HG03342 (cell line): ENCODE results near the gene EREG.

Source experiments
- ATAC-seq: cut with Tn5 transposase; IDR thresholded peaks from one replicate; pipeline ENCODE4 v1.9.1; 2021; ENCODE audit warnings: mild to moderate bottlenecking, moderate library complexity; ENCODE audit not compliant: unreplicated experiment

The EREG gene

DNA sequence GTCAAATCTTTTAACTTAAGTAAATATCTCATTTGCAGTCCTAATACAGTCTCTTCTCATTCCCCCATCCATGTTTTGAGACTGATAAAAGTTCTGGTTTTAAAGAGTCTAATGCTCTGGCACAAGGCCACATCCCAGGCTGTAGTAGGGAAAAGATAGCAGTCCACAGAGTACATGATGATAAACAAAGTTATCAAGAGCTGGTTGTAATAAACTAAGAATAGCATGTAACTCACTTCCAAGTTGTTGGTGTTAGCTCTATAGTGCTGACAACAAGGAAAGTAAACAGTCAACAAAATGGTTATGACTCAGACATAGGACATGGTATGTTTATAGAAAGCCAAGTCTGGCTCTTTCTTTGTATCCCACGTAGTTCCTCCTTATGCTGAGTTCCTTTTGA is 58.2 kb downstream of the EREG start:
- no peak for ATAC-seq

DNA sequence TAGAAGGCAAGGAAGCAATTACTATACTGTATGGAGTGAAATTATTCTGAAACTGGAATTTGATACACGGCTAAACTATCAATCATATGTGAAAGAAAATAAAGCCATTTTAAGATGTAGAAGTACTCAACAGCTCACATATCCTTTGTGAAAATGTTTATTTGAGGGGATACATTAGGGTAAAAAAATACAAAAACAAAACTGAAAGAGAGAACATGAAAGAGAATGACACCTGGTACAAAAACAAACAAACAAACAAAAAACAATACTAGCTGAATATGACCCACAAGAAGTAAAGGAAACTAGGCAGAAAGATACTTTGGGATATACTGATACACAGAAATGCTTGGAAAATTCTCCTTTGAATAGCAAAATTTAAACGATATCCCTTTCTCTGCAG is 59.2 kb downstream of the EREG start:
- ATAC-seq: no peak

DNA sequence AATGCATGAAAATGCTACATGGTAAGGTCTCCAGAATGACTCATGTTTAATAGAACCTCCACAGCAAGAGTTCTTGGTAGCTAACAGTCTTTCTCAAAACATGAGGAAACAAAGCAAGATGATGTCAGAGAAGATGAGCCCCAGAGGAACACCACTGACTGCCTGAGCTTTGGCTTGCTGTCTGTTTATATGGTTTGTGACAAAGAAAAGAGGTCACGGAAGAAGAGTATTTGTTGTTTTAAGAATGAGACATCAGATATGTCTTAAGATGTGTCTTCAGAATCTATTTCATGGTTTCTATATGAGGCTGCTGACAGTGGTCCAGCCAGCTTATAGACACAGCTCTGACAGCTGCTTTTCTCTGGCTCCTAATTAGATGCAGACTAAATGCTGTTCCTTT is 61.2 kb downstream of the EREG start:
- no peak for ATAC-seq

- ATAC-seq: no peak
Observed at GRCh38 chr4:74428276-74428675, 63.3 kb downstream of the EREG start.

- ATAC-seq: peak; percentile 52
Observed at GRCh38 chr4:74431113-74431826, 66.3 kb downstream of the EREG start.

DNA sequence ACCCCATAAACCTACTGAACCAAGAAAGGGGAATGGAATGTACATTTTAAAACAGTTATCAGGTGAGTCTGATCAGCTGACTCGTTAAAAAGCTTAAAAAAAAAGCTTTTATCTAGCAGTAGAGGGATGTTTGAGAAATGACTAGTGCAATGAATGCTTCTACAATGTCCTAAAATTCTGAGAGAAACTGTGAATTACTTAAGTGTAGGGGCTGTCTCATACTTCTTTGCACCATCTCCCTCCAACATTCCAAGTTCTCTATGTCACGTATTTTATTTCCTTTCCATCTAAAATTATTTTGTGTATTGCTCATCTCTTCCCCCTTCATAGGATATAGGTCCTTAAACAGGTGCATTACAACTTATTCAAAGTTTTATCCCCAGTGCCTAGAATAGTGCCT is 68.1 kb downstream of the EREG start:
- no peak for ATAC-seq

DNA sequence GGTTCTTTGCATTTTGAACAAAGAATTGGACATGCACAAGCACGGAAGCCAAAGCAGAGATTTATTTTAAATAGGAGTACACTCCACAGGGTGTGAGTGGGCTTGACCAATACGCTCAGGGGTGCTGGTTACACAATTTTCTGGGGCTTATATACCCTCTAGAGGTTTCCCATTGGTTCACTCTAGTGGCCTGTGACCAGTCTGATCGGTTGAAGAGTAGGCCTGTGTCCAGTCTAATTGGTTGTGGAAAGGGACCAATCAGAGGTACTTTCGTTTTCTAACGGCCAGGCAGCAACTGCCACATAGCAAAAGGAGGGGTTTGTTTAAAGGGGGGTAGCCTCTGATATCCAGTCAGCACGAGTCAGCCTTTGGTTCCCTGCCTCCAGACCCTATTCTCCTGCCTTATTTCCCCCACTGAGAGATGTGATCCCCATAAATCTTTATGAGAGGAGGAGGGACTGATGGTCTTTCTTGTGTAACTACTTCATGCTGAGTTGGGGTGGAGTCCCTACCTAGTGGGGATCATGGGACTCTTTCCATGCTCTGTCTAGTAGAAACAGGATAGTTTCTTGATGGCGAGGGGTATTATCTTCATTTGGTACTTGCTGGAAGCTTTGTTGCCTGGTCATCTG is 68.7 kb downstream of the EREG start:
- no peak for ATAC-seq

DNA sequence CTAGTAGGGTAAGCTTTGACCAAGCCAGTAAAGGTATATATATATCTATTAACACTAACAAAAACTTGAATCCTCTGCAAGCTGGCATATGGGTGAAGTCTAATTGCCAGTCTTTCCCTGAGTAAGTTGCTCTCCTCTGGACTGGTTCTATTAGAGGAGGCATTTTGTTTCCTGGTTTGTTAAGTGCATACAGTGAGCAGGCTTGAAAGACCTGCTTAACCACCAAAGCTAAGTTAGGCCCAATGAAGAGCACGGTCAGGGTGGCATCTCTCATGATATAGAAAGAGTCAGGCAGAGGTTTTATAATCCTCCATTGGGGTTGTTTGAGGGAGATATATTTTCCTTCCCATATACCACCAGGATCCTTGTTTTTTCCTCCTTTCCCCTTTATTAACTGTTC is 70.4 kb downstream of the EREG start:
- no peak for ATAC-seq

GRCh38 chr4:74437866-74438265 is 72.9 kb downstream of the EREG start:
- no peak for ATAC-seq
